Activated T-helper 17 cell treated with anti-CD3 and anti-CD28 coated beads, Interleukin-2, amount 50 U/mL, for 72 hours (primary cell): ENCODE results near the gene MARCHF9. TPM values are rescaled to one million over a fixed set of nuclear protein-coding genes. Genes with fewer than 3 reads are reported as not detected.

Source experiments
- ATAC-seq: fragments of 150-1000 bp; cut with Tn5 transposase; replicated peaks from 2 replicates; pipeline ENCODE4 v1.10.0; 2021; ENCODE audit warnings: mild to moderate bottlenecking, moderate library complexity
- H3K27ac Mint-ChIP-seq: one replicate; pipeline ENCODE4 v1.8.0; 2022; ENCODE audit warnings: mixed read lengths
- H3K27me3 Mint-ChIP-seq: one replicate; pipeline ENCODE4 v1.8.0; 2022; ENCODE audit warnings: mixed read lengths
- H3K36me3 Mint-ChIP-seq: one replicate; pipeline ENCODE4 v1.8.0; 2022; ENCODE audit warnings: low read depth, mild to moderate bottlenecking, mixed read lengths
- H3K4me1 Mint-ChIP-seq: one replicate; pipeline ENCODE4 v1.8.0; 2022; ENCODE audit warnings: mixed read lengths
- H3K4me3 Mint-ChIP-seq: one replicate; pipeline ENCODE4 v1.8.0; 2022; ENCODE audit warnings: mild to moderate bottlenecking, mixed read lengths
- H3K9me3 Mint-ChIP-seq: one replicate; pipeline ENCODE4 v1.8.0; 2022; ENCODE audit warnings: mixed read lengths
- total RNA-seq, 2 donors: library from RNA; stranded (reverse); gene quantifications; one replicate each; pipeline ENCODE4 v1.2.3, GENCODE V29; 2022

The MARCHF9 gene
- total RNA-seq, 2 donors from 2014 or later = 22.5 to 26.9 TPM

DNA sequence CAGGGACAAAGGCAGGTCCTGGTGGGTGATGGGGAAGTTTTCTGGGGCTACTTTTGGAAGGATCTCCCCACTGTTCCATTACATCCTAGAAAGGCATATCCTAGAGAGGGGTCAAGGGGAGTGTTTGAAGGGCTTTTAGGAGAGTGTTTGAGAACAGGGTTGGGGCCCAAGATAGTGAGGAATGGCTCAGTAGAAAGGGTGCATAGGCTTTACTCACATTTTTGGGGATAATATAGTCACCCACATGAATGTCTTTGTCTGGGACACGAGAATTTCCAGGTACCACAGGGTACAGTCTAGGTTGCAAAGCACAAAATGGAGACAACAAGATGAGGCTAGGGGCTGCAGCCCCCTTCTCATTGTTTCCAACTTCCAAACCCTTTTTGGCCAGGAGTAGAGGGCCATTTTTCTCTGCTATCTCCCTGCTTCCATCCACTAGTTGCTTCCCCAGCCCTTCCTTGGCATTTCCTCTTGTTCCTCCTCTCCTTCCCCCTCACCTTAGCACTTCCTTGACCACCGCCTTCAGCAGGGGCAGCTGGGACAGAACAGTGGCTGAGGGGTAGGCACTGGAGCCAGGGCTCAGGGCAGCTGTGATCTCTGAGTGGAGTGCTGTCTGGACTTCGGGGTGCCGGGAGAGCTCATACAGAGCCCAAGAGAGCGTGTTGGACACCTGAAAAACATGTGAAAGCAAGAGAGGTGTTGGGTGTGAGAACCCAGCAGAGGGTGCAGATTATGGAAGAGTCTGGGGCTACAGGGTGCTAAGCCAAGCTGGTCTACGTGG lies 9.2 kb downstream of the MARCHF9 start:
- ATAC-seq = no peak
- H3K4me3 Mint-ChIP-seq = peak overlapping the region; percentile 93
- peaks cover 19% of the 10 kb centered on the region for H3K4me1 Mint-ChIP-seq
- H3K27me3 Mint-ChIP-seq = no peaks in the 10 kb centered on the region
- no peaks in the 10 kb centered on the region for H3K9me3 Mint-ChIP-seq
- H3K36me3 Mint-ChIP-seq = peaks cover 80% of the 10 kb centered on the region
- peak overlapping the region; percentile 67 for H3K27ac Mint-ChIP-seq

DNA sequence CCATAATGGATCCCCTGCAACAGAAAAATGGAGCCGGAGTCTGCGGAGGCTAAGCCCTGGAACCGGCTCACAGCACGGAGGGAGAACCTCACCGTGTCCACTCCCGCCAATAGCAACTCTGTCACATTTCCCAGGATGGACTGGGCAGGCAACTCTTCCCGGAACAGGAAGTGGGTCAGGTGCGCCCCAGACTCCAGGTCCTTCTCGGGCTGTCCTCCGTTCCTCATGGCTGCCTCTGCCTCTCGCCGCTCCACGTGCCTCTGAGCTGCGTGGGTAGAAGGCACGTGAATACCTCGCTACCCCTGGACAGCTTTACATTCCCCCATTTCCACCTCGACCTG lies 9.7 kb downstream of the MARCHF9 start:
- peak; percentile 22 for ATAC-seq
- H3K4me3 Mint-ChIP-seq = peak overlapping the region; percentile 93
- peak overlapping the region; percentile 67 for H3K27ac Mint-ChIP-seq
- peaks cover 14% of the 10 kb centered on the region for H3K4me1 Mint-ChIP-seq
- H3K27me3 Mint-ChIP-seq = no peaks in the 10 kb centered on the region
- H3K9me3 Mint-ChIP-seq = no peaks in the 10 kb centered on the region
- H3K36me3 Mint-ChIP-seq = peaks cover 81% of the 10 kb centered on the region

GRCh38 chr12:57765003-57765697 lies 10.2 kb downstream of the MARCHF9 start:
- Mint-ChIP-seq H3K27ac (peak overlapping the region; percentile 67), H3K4me1 (peaks cover 15% of the 10 kb centered on the region), H3K36me3 (peaks cover 81% of the 10 kb centered on the region), H3K4me3 (peak overlapping the region; percentile 93), H3K9me3 (no peaks in the 10 kb centered on the region), H3K27me3 (no peaks in the 10 kb centered on the region)
- peak; percentile 80 for ATAC-seq

GRCh38 chr12:57765698-57766463 lies 11.0 kb downstream of the MARCHF9 start:
- peak; percentile 30 for ATAC-seq
- Mint-ChIP-seq H3K36me3 (peaks cover 81% of the 10 kb centered on the region), H3K27ac (peak overlapping the region; percentile 67), H3K4me3 (peak overlapping the region; percentile 93), H3K27me3 (no peaks in the 10 kb centered on the region), H3K4me1 (peaks cover 23% of the 10 kb centered on the region), H3K9me3 (no peaks in the 10 kb centered on the region)

GRCh38 chr12:57766464-57767304 lies 11.8 kb downstream of the MARCHF9 start, which contains the start of gene CYP27B1:
CYP27B1 (minus strand) TSS chr12:57767078; CDS start chr12:57767041, 37 bp downstream.
- Mint-ChIP-seq H3K4me3 (peak within 1 kb of the TSS; percentile 93), H3K9me3 (no peaks in the 10 kb centered on the region), H3K36me3 (peaks cover 80% of the 10 kb centered on the region), H3K4me1 (peaks cover 30% of the 10 kb centered on the region), H3K27ac (peak within 1 kb of the TSS; percentile 25), H3K27me3 (no peaks in the 10 kb centered on the region)
- peak; percentile 20 for ATAC-seq

DNA sequence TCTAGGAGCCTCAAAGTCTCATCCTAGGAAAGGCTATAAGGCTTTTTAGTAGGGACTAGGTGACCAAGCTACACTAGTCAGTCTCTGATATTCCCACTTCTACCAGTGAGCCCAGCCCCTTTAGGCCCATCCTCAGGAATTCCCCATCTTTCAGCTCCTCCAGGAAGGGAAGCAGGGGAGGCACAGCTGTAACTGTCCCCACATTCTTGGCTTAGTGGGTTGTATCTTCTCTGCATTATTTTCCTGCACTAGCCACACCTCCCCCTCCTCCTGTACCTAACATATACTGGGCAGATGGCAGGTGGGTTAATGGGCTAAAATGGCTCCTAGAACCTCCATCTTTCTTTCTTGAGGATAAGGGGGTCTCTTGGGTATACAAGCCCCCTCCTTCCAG lies 12.4 kb downstream of the MARCHF9 start:
- H3K9me3 Mint-ChIP-seq = no peaks in the 10 kb centered on the region
- peak overlapping the region; percentile 93 for H3K4me3 Mint-ChIP-seq
- H3K36me3 Mint-ChIP-seq = peaks cover 80% of the 10 kb centered on the region
- H3K27me3 Mint-ChIP-seq = no peaks in the 10 kb centered on the region
- H3K4me1 Mint-ChIP-seq = peaks cover 32% of the 10 kb centered on the region
- no peak overlapping the region for H3K27ac Mint-ChIP-seq
- ATAC-seq = no peak

GRCh38 chr12:57767876-57768275 lies 13.0 kb downstream of the MARCHF9 start:
- ATAC-seq = no peak

DNA sequence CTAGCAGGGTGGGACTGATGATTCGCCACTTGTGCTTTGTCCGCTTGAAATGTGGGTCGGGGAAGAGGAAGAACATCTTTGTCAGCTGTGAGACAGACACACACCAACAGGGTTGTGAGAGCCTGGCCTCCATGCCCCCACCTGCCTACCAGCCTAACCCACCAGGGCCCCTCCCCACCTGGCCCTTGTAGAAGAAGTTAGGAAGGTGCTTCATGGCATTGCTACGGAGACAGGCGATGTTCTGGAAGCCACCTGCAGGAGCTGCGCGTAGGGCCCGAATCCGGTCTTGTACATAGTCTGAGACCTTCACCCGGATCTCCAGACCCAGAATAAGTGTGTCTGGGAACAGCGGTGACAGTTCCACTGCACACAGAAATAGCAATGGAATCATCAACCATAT lies 14.7 kb downstream of the MARCHF9 start:
- no peaks in the 10 kb centered on the region for H3K27me3 Mint-ChIP-seq
- peak overlapping the region; percentile 95 for H3K4me3 Mint-ChIP-seq
- peak overlapping the region; percentile 7 for H3K27ac Mint-ChIP-seq
- no peaks in the 10 kb centered on the region for H3K9me3 Mint-ChIP-seq
- no peak for ATAC-seq
- peaks cover 63% of the 10 kb centered on the region for H3K36me3 Mint-ChIP-seq
- peaks cover 23% of the 10 kb centered on the region for H3K4me1 Mint-ChIP-seq

More at GRCh38 chr12:57767876-57768275, 13.0 kb downstream of the MARCHF9 start:
- peak overlapping the region; percentile 93 for H3K4me3 Mint-ChIP-seq
- peaks cover 75% of the 10 kb centered on the region for H3K36me3 Mint-ChIP-seq
- H3K9me3 Mint-ChIP-seq = no peaks in the 10 kb centered on the region
- no peak overlapping the region for H3K27ac Mint-ChIP-seq
- peaks cover 32% of the 10 kb centered on the region for H3K4me1 Mint-ChIP-seq
- no peaks in the 10 kb centered on the region for H3K27me3 Mint-ChIP-seq

- H3K27me3 Mint-ChIP-seq = no peaks in the 10 kb centered on the region
- H3K9me3 Mint-ChIP-seq = no peaks in the 10 kb centered on the region
- peaks cover 60% of the 10 kb centered on the region for H3K36me3 Mint-ChIP-seq
- ATAC-seq = no peak
- H3K4me1 Mint-ChIP-seq = peaks cover 25% of the 10 kb centered on the region
- peak overlapping the region; percentile 96 for H3K27ac Mint-ChIP-seq
- H3K4me3 Mint-ChIP-seq = peak overlapping the region; percentile 95
These were observed 15.8 kb downstream of the MARCHF9 start for GRCh38 chr12:57770734-57771133.

DNA sequence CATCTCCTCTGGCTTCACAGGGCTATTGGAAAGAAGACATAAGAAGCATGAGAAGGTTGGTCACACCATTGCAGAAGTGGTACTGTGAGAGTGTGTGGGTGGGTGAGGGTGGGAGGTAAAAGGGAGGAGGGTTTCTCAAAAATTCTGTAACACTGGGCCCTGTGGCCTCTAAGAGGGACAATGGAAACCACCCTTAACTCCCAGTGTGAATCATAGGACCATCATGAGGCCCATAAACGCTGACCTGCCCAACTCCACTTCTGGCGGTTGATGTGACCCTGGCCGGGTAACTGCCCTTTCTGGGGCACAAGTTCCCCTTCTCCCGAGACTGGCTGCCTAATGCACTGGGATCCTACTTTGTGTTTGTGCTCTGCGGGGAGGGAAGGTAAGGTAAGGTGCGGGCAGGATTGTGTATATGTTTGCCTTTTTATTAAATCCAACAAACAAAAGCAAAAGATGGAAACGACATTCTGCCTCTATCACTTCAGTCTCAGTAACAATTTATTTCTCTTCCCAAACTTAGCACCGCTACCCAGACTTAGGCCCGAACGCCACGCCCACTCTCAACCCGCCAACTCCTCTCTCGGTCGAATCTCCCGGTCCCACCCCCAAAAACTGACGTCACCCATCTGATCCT lies 16.5 kb downstream of the MARCHF9 start:
- peak; percentile 78 for ATAC-seq
- Mint-ChIP-seq H3K4me3 (peak overlapping the region; percentile 95), H3K36me3 (peaks cover 64% of the 10 kb centered on the region), H3K27me3 (no peaks in the 10 kb centered on the region), H3K9me3 (no peaks in the 10 kb centered on the region), H3K4me1 (peaks cover 30% of the 10 kb centered on the region), H3K27ac (peak overlapping the region; percentile 96)

- Mint-ChIP-seq H3K9me3 (no peaks in the 10 kb centered on the region), H3K4me3 (peak within 1 kb of the TSS; percentile 95), H3K36me3 (peaks cover 64% of the 10 kb centered on the region), H3K27me3 (no peaks in the 10 kb centered on the region), H3K27ac (peak within 1 kb of the TSS; percentile 96), H3K4me1 (peaks cover 30% of the 10 kb centered on the region)
- ATAC-seq = peak; percentile 91
These were observed 17.0 kb downstream of the MARCHF9 start, which contains the start of gene METTL1 for GRCh38 chr12:57771873-57772428. METTL1 (minus strand) TSS chr12:57772105; CDS start chr12:57772083, 22 bp downstream.

DNA sequence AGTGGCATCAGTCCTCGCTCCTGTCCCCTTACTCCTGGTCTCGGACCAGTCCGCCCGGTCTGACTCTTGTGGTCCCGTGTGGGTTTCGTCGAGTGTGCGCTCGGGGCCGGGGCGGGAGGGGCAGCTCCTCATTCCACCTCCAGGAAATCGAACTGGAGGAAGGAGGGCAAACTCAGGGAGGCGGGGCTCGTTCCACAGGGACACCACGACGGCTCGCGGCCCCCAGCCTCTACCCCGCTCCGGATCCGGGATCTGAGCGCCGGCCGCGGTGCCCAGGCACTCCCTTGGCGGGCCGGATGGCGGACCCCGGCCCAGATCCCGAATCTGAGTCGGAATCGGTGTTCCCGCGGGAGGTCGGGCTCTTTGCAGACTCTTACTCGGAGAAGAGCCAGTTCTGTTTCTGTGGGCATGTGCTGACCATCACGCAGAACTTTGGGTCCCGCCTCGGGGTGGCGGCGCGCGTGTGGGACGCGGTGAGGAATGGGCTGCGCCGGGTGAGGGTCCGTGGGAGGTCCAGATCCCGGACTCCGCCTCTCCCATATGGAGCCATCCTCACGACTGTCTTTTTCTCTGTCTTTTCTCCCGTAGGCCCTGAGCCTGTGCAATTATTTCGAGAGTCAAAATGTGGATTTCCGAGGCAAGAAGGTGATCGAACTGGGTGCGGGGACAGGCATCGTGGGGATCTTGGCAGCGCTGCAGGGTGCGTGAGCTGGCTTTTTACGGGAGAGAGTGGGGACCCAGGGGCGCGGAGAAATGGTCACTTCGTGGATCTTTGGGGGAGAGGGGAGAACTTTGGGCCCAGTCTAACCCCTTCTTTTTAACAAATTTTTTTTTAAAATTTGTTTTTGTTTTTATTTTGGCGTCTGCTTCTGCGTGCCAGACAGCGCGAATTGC lies 17.8 kb downstream of the MARCHF9 start, which contains the start of gene EEF1AKMT3:
Gene EEF1AKMT3, plus strand, starts transcription at position 186 of the 894 bp plus-strand sequence. Its CDS starts 111 bp downstream, at position 297.
- Mint-ChIP-seq H3K4me1 (peaks cover 30% of the 10 kb centered on the region), H3K4me3 (peak within 1 kb of the TSS; percentile 95), H3K27me3 (no peaks in the 10 kb centered on the region), H3K36me3 (peaks cover 60% of the 10 kb centered on the region), H3K9me3 (no peaks in the 10 kb centered on the region), H3K27ac (peak within 1 kb of the TSS; percentile 96)
- peak; percentile 48 for ATAC-seq
